Measurements from ENCODE around the gene KATNB1.
"Not testable (repeated sequence)": the region's sequence is repeated elsewhere in the genome, so short reads cannot be mapped to it uniquely, and the experiment has no call there.

Gene KATNB1

GRCh38 chr16:57708168-57708567 is 27.4 kb upstream of the KATNB1 start:
- FAIRE-seq (no peak), DNase-seq (ENCODE audit: insufficient read length, low spot score) (no peak)
- no peak for TF ChIP-seq POLR2AphosphoS5 (IDR thresholded peaks at IDR 0.05; ENCODE audit: low read depth, low read length)
- TF ChIP-seq TAF1 (IDR thresholded peaks at IDR 0.05; ENCODE audit: low read depth, low read length) = no peak
- no peak for TF ChIP-seq POU2F2 (IDR thresholded peaks at IDR 0.05; ENCODE audit: low read depth, low read length)
- TF ChIP-seq SPI1 (IDR thresholded peaks at IDR 0.05; ENCODE audit: low read depth, low read length) = no peak
- no peak for TF ChIP-seq POLR2A (IDR thresholded peaks at IDR 0.05; ENCODE audit: low read depth, low read length)

GRCh38 chr16:57709663-57710062 is 25.9 kb upstream of the KATNB1 start:
- no peak for FAIRE-seq
- no peak for TF ChIP-seq POLR2AphosphoS5 (IDR thresholded peaks at IDR 0.05; ENCODE audit: low read depth, low read length)
- no peak for TF ChIP-seq TAF1 (IDR thresholded peaks at IDR 0.05; ENCODE audit: low read depth, low read length)
- no peak for TF ChIP-seq PAX5 (IDR thresholded peaks at IDR 0.05; ENCODE audit: insufficient read depth, low read length, severe bottlenecking)
- TF ChIP-seq SPI1 (IDR thresholded peaks at IDR 0.05; ENCODE audit: low read depth, low read length) = no peak
- TF ChIP-seq POU2F2 (IDR thresholded peaks at IDR 0.05; ENCODE audit: low read depth, low read length) = no peak
- TF ChIP-seq POLR2A (IDR thresholded peaks at IDR 0.05; ENCODE audit: low read depth, low read length) = no peak

GRCh38 chr16:57711346-57711745 is 24.2 kb upstream of the KATNB1 start:
- no peak for TF ChIP-seq PAX5 (IDR thresholded peaks at IDR 0.05; ENCODE audit: insufficient read depth, low read length, severe bottlenecking)
- TF ChIP-seq SPI1 (IDR thresholded peaks at IDR 0.05; ENCODE audit: low read depth, low read length) = no peak
- no peak for FAIRE-seq
- DNase-seq (ENCODE audit: insufficient read length, low spot score) = no peak

More at GRCh38 chr16:57709663-57710062, 25.9 kb upstream of the KATNB1 start:
- DNase-seq (ENCODE audit: insufficient read length, low spot score) = no peak

- TF ChIP-seq POLR2AphosphoS5 (IDR thresholded peaks at IDR 0.05; ENCODE audit: low read depth, low read length) (no peak), POU2F2 (IDR thresholded peaks at IDR 0.05; ENCODE audit: low read depth, low read length) (no peak), TAF1 (IDR thresholded peaks at IDR 0.05; ENCODE audit: low read depth, low read length) (no peak), SPI1 (IDR thresholded peaks at IDR 0.05; ENCODE audit: low read depth, low read length) (no peak), POLR2A (IDR thresholded peaks at IDR 0.05; ENCODE audit: low read depth, low read length) (no peak), PAX5 (IDR thresholded peaks at IDR 0.05; ENCODE audit: insufficient read depth, low read length, severe bottlenecking) (no peak)
- no peak for FAIRE-seq
- DNase-seq (ENCODE audit: insufficient read length, low spot score) = no peak
These were observed 23.6 kb upstream of the KATNB1 start for GRCh38 chr16:57711993-57712392.

- not testable (repeated sequence) for FAIRE-seq; DNase-seq (ENCODE audit: insufficient read length, low spot score)
These were observed 23.0 kb upstream of the KATNB1 start for GRCh38 chr16:57712569-57712968.

GRCh38 chr16:57713596-57713995 is 22.0 kb upstream of the KATNB1 start:
- FAIRE-seq = no peak
- TF ChIP-seq POU2F2 (IDR thresholded peaks at IDR 0.05; ENCODE audit: low read depth, low read length) (no peak), POLR2AphosphoS5 (IDR thresholded peaks at IDR 0.05; ENCODE audit: low read depth, low read length) (no peak), TAF1 (IDR thresholded peaks at IDR 0.05; ENCODE audit: low read depth, low read length) (no peak), POLR2A (IDR thresholded peaks at IDR 0.05; ENCODE audit: low read depth, low read length) (no peak), PAX5 (IDR thresholded peaks at IDR 0.05; ENCODE audit: insufficient read depth, low read length, severe bottlenecking) (no peak), SPI1 (IDR thresholded peaks at IDR 0.05; ENCODE audit: low read depth, low read length) (no peak)
- no peak for DNase-seq (ENCODE audit: insufficient read length, low spot score)

- DNase-seq (ENCODE audit: insufficient read length, low spot score) = no peak
- TF ChIP-seq POU2F2 (IDR thresholded peaks at IDR 0.05; ENCODE audit: low read depth, low read length) (no peak), POLR2AphosphoS5 (IDR thresholded peaks at IDR 0.05; ENCODE audit: low read depth, low read length) (no peak), TAF1 (IDR thresholded peaks at IDR 0.05; ENCODE audit: low read depth, low read length) (no peak), POLR2A (IDR thresholded peaks at IDR 0.05; ENCODE audit: low read depth, low read length) (no peak), SPI1 (IDR thresholded peaks at IDR 0.05; ENCODE audit: low read depth, low read length) (no peak), PAX5 (IDR thresholded peaks at IDR 0.05; ENCODE audit: insufficient read depth, low read length, severe bottlenecking) (no peak)
- FAIRE-seq = no peak
These were observed 21.5 kb upstream of the KATNB1 start for GRCh38 chr16:57714047-57714446.

- FAIRE-seq (peak; percentile 81), DNase-seq (ENCODE audit: insufficient read length, low spot score) (no peak)
- TF ChIP-seq PAX5 (IDR thresholded peaks at IDR 0.05; ENCODE audit: insufficient read depth, low read length, severe bottlenecking) (no peak), POLR2A (IDR thresholded peaks at IDR 0.05; ENCODE audit: low read depth, low read length) (no peak), TAF1 (IDR thresholded peaks at IDR 0.05; ENCODE audit: low read depth, low read length) (no peak)
These were observed 15.4 kb upstream of the KATNB1 start for GRCh38 chr16:57720142-57720575.

- DNase-seq (ENCODE audit: insufficient read length, low spot score) = no peak
- peak; percentile 60 for FAIRE-seq
- no peak for TF ChIP-seq POU2F2 (IDR thresholded peaks at IDR 0.05; ENCODE audit: low read depth, low read length)
- TF ChIP-seq SPI1 (IDR thresholded peaks at IDR 0.05; ENCODE audit: low read depth, low read length) = no peak
- TF ChIP-seq TAF1 (IDR thresholded peaks at IDR 0.05; ENCODE audit: low read depth, low read length) = no peak
- TF ChIP-seq PAX5 (IDR thresholded peaks at IDR 0.05; ENCODE audit: insufficient read depth, low read length, severe bottlenecking) = no peak
- TF ChIP-seq POLR2AphosphoS5 (IDR thresholded peaks at IDR 0.05; ENCODE audit: low read depth, low read length) = no peak
- TF ChIP-seq POLR2A (IDR thresholded peaks at IDR 0.05; ENCODE audit: low read depth, low read length) = no peak
These were observed 14.0 kb upstream of the KATNB1 start for GRCh38 chr16:57721356-57722209.

- no peak for TF ChIP-seq TAF1 (IDR thresholded peaks at IDR 0.05; ENCODE audit: low read depth, low read length)
- no peak for TF ChIP-seq SPI1 (IDR thresholded peaks at IDR 0.05; ENCODE audit: low read depth, low read length)
- no peak for TF ChIP-seq POLR2AphosphoS5 (IDR thresholded peaks at IDR 0.05; ENCODE audit: low read depth, low read length)
- TF ChIP-seq PAX5 (IDR thresholded peaks at IDR 0.05; ENCODE audit: insufficient read depth, low read length, severe bottlenecking) = no peak
- TF ChIP-seq POLR2A (IDR thresholded peaks at IDR 0.05; ENCODE audit: low read depth, low read length) = no peak
- TF ChIP-seq POU2F2 (IDR thresholded peaks at IDR 0.05; ENCODE audit: low read depth, low read length) = no peak
- FAIRE-seq = no peak
- no peak for DNase-seq (ENCODE audit: insufficient read length, low spot score)
These were observed 13.4 kb upstream of the KATNB1 start for GRCh38 chr16:57722210-57722499.

All from GM12891 (cell line).